Stimulated activated CD8-positive, alpha-beta memory T cell treated with anti-CD3 and anti-CD28 coated beads, Interleukin-7, amount 100 ng/mL, for 4 hours (primary cell): Measurements from ENCODE around the gene GRIK2.
"Not testable (repeated sequence)": the region's sequence is repeated elsewhere in the genome, so short reads cannot be mapped to it uniquely, and the experiment has no call there.

ENCODE experiments used
- DNase-seq, 2 donors: peaks; one replicate each; pipeline ENCODE4 v3.0.0-alpha.2; 2020; ENCODE audit warnings: low read depth in 2 of 2

The GRIK2 gene

GRCh38 chr6:102022803-102023202 lies 629.3 kb downstream of the GRIK2 start:
- no peak for DNase-seq

DNA sequence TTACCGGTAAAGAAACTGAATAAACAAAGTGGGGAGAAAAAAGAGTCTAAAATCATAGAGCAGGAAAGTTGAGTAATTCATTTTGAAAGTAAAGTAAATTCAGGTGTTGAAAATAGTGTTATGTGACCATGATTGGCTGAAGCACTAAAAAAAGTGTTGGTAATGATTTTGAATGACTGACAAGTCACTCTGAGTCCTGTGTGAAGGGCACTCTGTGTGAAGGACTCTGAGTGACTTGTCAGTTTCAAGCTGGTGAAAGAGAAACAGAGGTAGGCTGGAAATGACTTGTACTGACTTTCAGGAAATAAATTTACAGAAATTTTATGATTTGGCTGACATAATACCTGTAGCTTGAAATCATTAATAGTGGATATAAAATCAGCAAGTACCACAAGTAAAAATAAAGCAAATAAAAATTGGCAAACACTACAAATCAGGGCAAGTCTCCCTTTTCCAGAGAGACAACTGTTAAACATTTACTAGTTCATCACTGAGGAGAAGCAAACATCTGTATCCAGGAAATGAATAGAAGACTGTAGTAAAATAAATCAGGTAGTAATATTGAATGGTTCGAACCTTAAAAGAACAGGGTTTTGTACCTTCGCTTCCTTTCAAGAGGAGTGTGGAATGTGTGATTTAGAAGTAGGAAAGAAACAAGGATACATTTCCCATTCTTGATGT lies 630.6 kb downstream of the GRIK2 start:
- DNase-seq = no peak

GRCh38 chr6:102026649-102027048 lies 633.1 kb downstream of the GRIK2 start:
- no peak for DNase-seq

DNA sequence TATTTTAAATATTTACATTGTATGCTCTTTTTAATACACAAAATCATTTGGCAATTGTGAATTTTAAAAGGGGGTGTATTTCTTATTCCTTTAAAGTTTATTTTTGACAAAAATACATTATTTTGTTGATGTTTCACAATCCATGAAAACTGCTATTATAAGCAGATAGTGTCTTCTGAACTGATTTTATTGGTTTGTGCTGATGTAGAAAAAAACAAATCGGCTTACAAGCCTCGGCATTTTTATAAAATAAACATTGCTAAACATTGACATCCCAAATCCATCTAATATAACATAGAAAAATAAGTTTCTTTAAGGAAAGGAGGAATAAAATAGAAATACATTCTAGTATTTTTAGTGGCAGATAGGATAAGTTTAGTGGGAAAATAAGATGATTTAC lies 634.7 kb downstream of the GRIK2 start:
- no peak for DNase-seq

GRCh38 chr6:102038964-102039363 lies 645.5 kb downstream of the GRIK2 start:
- no peak for DNase-seq

DNA sequence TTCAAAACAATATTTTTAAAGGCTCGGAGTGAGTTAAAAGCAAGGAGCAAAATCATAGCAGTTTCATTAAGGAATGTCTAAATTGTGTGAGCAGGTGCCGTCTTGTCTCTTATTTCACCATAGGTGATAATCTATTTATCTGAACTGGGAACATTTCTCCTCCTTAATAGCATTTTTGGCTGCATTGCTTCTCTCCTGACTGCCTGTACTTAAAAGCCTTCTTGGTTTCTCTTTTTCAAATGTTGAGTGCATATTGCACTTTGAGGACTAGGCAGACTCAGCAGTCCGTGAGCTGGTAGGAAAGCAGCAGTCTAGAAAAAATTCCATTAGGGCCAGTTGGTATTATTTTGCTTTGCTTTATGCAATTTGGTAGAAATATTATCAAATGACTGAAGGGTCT lies 645.9 kb downstream of the GRIK2 start:
- no peak for DNase-seq

GRCh38 chr6:102051001-102051400 lies 657.5 kb downstream of the GRIK2 start:
- no peak for DNase-seq

GRCh38 chr6:102051720-102052119 lies 658.2 kb downstream of the GRIK2 start:
- DNase-seq = no peak

DNA sequence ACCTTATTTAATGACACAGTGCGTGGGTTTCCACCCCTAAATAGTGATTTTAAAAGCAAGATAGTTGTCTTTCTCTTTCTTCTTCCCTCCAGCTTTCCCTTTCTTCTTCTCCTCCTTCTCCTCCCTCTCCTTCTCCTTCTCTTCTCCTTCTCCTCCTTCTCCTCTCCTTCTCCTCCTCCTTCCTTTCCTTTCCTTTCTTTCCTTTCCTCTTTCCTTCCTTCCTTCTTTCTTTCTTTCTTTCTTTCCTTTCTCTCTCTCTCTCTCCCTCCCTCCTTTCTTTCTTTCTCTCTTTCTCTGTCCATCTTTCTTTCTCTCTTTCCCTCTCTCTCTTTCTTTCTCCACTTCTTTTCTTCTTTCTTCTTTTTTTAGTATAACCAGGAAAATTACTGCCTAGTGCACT lies 670.6 kb downstream of the GRIK2 start:
- no peak for DNase-seq

GRCh38 chr6:102066301-102066700 lies 672.8 kb downstream of the GRIK2 start:
- no peak for DNase-seq

DNA sequence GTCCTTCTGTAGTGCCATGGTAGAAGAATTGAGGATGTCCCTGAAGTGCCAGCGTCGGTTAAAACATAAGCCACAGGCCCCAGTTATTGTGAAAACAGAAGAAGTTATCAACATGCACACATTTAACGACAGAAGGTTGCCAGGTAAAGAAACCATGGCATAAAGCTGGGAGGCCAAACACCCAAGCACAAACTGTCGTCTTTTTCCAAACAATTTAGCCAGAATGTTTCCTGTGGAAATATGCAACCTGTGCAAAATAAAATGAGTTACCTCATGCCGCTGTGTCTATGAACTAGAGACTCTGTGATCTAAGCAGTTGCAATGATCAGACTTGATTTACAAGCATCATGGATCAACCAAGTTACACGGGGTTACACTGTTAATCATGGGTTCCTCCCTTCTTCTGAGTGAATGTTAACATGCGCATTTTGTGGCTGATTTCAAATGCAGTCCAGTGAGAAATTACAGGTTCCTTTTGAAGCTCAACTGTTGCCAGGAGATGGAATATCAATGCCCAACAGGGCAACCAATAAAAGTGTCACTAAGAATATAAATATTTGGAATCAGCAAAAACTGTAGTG lies 674.9 kb downstream of the GRIK2 start:
- DNase-seq = no peak

GRCh38 chr6:102075539-102075938 lies 682.0 kb downstream of the GRIK2 start:
- no peak for DNase-seq

DNA sequence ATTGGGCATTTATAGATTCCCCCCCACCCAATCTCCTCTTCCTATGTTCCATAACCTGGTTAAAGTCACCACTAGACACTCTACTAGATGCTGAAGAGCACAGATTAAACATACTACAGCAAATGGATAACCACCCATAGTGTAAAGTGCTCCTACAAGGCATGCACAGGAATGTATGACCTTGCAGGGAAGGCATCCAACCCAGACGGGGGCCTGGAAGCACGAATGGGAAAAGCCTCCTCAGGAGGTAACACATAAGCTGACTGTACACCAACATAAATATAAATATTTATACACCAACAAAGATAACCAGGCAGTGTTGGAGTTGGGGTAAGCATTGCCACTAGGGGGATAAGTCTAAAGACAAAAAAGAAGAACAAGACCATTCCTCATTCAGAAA lies 691.7 kb downstream of the GRIK2 start:
- DNase-seq = no peak

DNA sequence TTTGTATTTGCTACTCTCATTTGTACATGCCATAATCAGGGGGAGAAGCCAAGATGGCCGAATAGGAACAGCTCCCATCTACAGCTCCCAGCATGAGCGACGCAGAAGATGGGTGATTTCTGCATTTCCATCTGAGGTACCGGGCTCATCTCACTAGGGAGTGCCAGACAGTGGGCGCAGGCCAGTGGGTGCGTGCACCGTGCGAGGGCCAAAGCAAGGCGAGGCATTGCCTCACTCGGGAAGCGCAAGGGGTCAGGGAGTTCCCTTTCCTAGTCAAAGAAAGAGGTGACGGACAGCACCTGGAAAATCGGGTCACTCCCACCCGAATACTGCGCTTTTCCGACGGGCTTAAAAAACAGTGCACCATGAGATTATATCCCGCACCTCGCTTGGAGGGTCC lies 694.7 kb downstream of the GRIK2 start:
- not testable (repeated sequence) for DNase-seq

- no peak for DNase-seq
These were observed 720.9 kb downstream of the GRIK2 start for GRCh38 chr6:102114402-102114801.

DNA sequence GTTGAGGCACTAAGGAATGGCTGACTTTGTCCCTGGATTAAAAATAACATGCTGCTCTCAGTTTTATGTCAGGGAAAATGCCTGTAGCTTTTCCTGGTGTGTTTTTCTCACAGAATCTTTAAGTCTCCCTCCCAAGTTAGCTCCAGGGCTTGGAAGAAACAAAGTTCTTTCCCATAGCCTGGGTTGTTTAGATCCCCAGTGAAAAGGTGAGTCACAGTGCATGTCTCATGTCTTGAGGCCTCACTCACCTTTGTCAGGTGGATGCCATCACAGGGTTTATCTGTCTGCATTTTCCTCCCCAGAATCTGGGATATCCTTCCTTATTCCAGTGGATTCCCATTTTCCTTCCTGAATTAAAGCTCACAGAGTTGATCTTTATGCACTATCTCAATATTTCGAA lies 722.4 kb downstream of the GRIK2 start:
- DNase-seq = no peak

GRCh38 chr6:102118034-102118433 lies 724.5 kb downstream of the GRIK2 start:
- no peak for DNase-seq
